Measurements from ENCODE around the gene INPP4B. TPM values are rescaled to one million over a fixed set of nuclear protein-coding genes. Genes with fewer than 3 reads are reported as not detected.

INPP4B gene
- total RNA-seq, 4 donors from 2014 or later = 29.4 to 51.5 (median 35.3) TPM

- H3K4me3 ChIP-seq = no peak overlapping the region
- H3K36me3 ChIP-seq = no peaks in the 10 kb centered on the region
- intact Hi-C loops (cut with DNase I; ENCODE audit: low total_unique reads) = no loop called here
- DNase-seq = no peak
- H3K27me3 ChIP-seq = no peaks in the 10 kb centered on the region
- H3K9me3 ChIP-seq = no peaks in the 10 kb centered on the region
- TF ChIP-seq CTCF (IDR thresholded peaks at IDR 0.05) (no peak), POLR2A (IDR thresholded peaks at IDR 0.05) (no peak)
- no peaks in the 10 kb centered on the region for H3K4me1 ChIP-seq
- H3K27ac ChIP-seq = no peak overlapping the region
These were observed 733.6 kb downstream of the INPP4B start for GRCh38 chr4:142112451-142112850.

GRCh38 chr4:142110136-142110535 is 736.0 kb downstream of the INPP4B start:
- no peaks in the 10 kb centered on the region for H3K36me3 ChIP-seq
- H3K4me3 ChIP-seq = no peak overlapping the region
- H3K9me3 ChIP-seq = no peaks in the 10 kb centered on the region
- H3K27ac ChIP-seq = no peak overlapping the region
- TF ChIP-seq CTCF (IDR thresholded peaks at IDR 0.05) (no peak), POLR2A (IDR thresholded peaks at IDR 0.05) (no peak)
- no peak for DNase-seq
- H3K27me3 ChIP-seq = no peaks in the 10 kb centered on the region
- no peaks in the 10 kb centered on the region for H3K4me1 ChIP-seq
- intact Hi-C loops (cut with DNase I; ENCODE audit: low total_unique reads) = no loop called here

- H3K27ac ChIP-seq = no peak overlapping the region
- H3K4me3 ChIP-seq = no peak overlapping the region
- intact Hi-C loops (cut with DNase I; ENCODE audit: low total_unique reads) = no loop called here
- H3K9me3 ChIP-seq = no peaks in the 10 kb centered on the region
- H3K36me3 ChIP-seq = no peaks in the 10 kb centered on the region
- no peaks in the 10 kb centered on the region for H3K4me1 ChIP-seq
- H3K27me3 ChIP-seq = no peaks in the 10 kb centered on the region
- no peak for DNase-seq
- TF ChIP-seq CTCF (IDR thresholded peaks at IDR 0.05) = no peak
- TF ChIP-seq POLR2A (IDR thresholded peaks at IDR 0.05) = no peak
These were observed 742.1 kb downstream of the INPP4B start for GRCh38 chr4:142104041-142104440.

GRCh38 chr4:142101401-142101800 is 744.7 kb downstream of the INPP4B start:
- intact Hi-C loops (cut with DNase I; ENCODE audit: low total_unique reads) = no loop called here
- no peak for TF ChIP-seq POLR2A (IDR thresholded peaks at IDR 0.05)
- TF ChIP-seq CTCF (IDR thresholded peaks at IDR 0.05) = no peak
- no peak overlapping the region for H3K27ac ChIP-seq
- no peak overlapping the region for H3K4me3 ChIP-seq
- no peaks in the 10 kb centered on the region for H3K9me3 ChIP-seq
- DNase-seq = no peak
- H3K36me3 ChIP-seq = no peaks in the 10 kb centered on the region
- H3K27me3 ChIP-seq = no peaks in the 10 kb centered on the region
- no peaks in the 10 kb centered on the region for H3K4me1 ChIP-seq

GRCh38 chr4:142100941-142101340 is 745.2 kb downstream of the INPP4B start:
- H3K36me3 ChIP-seq = no peaks in the 10 kb centered on the region
- H3K9me3 ChIP-seq = no peaks in the 10 kb centered on the region
- no peaks in the 10 kb centered on the region for H3K4me1 ChIP-seq
- no peak overlapping the region for H3K27ac ChIP-seq
- intact Hi-C loops (cut with DNase I; ENCODE audit: low total_unique reads) = no loop called here
- no peak overlapping the region for H3K4me3 ChIP-seq
- DNase-seq = no peak
- TF ChIP-seq CTCF (IDR thresholded peaks at IDR 0.05) (no peak), POLR2A (IDR thresholded peaks at IDR 0.05) (no peak)
- no peaks in the 10 kb centered on the region for H3K27me3 ChIP-seq

Data from uterus (tissue), 4 donors.